HepG2 (cell line): ENCODE measurements around the gene MTHFR. TPM values are rescaled to one million over a fixed set of nuclear protein-coding genes. Genes with fewer than 3 reads are reported as not detected.
A peak's percentile ranks its signal among the peaks of the same experiment; 100 is the strongest.

Experiments
- ATAC-seq: fragments of 200-7000 bp; cut with Tn5 transposase; 3 replicates; pipeline ENCODE4 v1.9.1; 2020; ENCODE audit warnings: mild to moderate bottlenecking, moderate library complexity
- BruUV-seq: library from RNA; stranded (reverse); fragments of 400-500 nt; replicated peaks from 2 replicates; lab custom pipeline; 2021; lab: Mats Ljungman, UMichigan
- CTCF ChIA-PET: fragments of 300-600 bp; formaldehyde crosslinking; extraction: SDS; loops from one replicate; lab custom pipeline; 2021; ENCODE audit warnings: low total read pairs, inconsistent platforms, low intra/inter-chr PET ratio; lab: Yijun Ruan, JAX
- POLR2A ChIA-PET: fragments of 350-600 bp; sonication (Branson Sonifier 250); formaldehyde crosslinking; loops from one replicate; lab custom pipeline; 2020; ENCODE audit warnings: antibody characterized with exemption, inconsistent platforms; lab: Yijun Ruan, JAX
- DNase-seq: peaks from one replicate; pipeline ENCODE4 v3.0.0-alpha.2; 2015; ENCODE audit warnings: low spot score
- FAIRE-seq: peaks from 3 replicates; lab custom pipeline; 2011; peaks lifted over from hg19 to GRCh38; lab: Jason Lieb, UNC
- H2AFZ ChIP-seq: one replicate; pipeline ENCODE4 v1.6.1; 2011; ENCODE audit warnings: low read length, inconsistent platforms
- H3K27ac ChIP-seq: fragments of 300-600 bp; 3 replicates; pipeline ENCODE4 v1.8.0; 2011; ENCODE audit warnings: mixed run types, mild to moderate bottlenecking, mixed read lengths, low read length, inconsistent platforms; ENCODE audit not compliant: insufficient read depth; ENCODE audit errors: extremely low read length
- H3K27me3 ChIP-seq, 2 experiments: fragments of 200-600 bp in 1 of 2; 2 replicates in 1 of 2; 3 replicates in 1 of 2; pipeline versions ENCODE4 v1.6.0 to v1.8.0; 2011; ENCODE audit warnings: low read length in 2 of 2, mild to moderate bottlenecking in 2 of 2, moderate library complexity in 2 of 2, inconsistent platforms in 1 of 2; ENCODE audit not compliant: insufficient read depth in 2 of 2, control insufficient read depth in 1 of 2
- H3K36me3 ChIP-seq, 2 experiments: fragments of 200-600 bp in 1 of 2; replicated peaks in 1 of 2; 2 replicates in 1 of 2; 3 replicates in 1 of 2; pipeline versions ENCODE4 v1.5.1 to v1.8.0; 2011; ENCODE audit warnings: low read length in 2 of 2, inconsistent platforms in 1 of 2; ENCODE audit not compliant: insufficient read depth in 2 of 2, control insufficient read depth in 1 of 2
- H3K4me1 ChIP-seq: 2 replicates; pipeline ENCODE4 v1.5.1; 2012; ENCODE audit warnings: low read length, inconsistent platforms; ENCODE audit not compliant: insufficient read depth
- H3K4me2 ChIP-seq: 2 replicates; pipeline ENCODE4 v1.6.0; 2011; ENCODE audit warnings: low read depth, low read length, inconsistent platforms
- H3K4me3 ChIP-seq, 3 experiments: fragments of 200-600 bp in 1 of 3; sonication (generic), shearing (Covaris generic) in 1 of 3; replicated peaks in 1 of 3; 2 replicates each; pipeline ENCODE4 v1.5.1; 2011 to 2016; ENCODE audit warnings: low read length in 3 of 3, inconsistent platforms in 2 of 3, low read depth in 2 of 3, mild to moderate bottlenecking in 2 of 3, control low read depth in 1 of 3, mixed read lengths in 1 of 3; ENCODE audit not compliant: insufficient read depth in 1 of 3
- H3K79me2 ChIP-seq: one replicate; pipeline ENCODE4 v1.6.1; 2011; ENCODE audit warnings: low read length, inconsistent platforms; ENCODE audit not compliant: insufficient read depth
- H3K9ac ChIP-seq: 2 replicates; pipeline ENCODE4 v1.6.0; 2011; ENCODE audit warnings: mild to moderate bottlenecking, low read depth, low read length, inconsistent platforms; ENCODE audit not compliant: insufficient read depth
- H3K9me3 ChIP-seq: 2 replicates; pipeline ENCODE4 v1.5.1; 2012; ENCODE audit warnings: mild to moderate bottlenecking, low read length
- H4K20me1 ChIP-seq: 2 replicates; pipeline ENCODE4 v1.6.0; 2011; ENCODE audit warnings: inconsistent platforms, mild to moderate bottlenecking, low read length, moderate library complexity; ENCODE audit not compliant: insufficient read depth
- GTF3A ChIP-seq: sonication (generic); formaldehyde crosslinking; conservative IDR thresholded peaks from 2 replicates; pipeline ENCODE4 v1.4.0; 2020; ENCODE audit warnings: mild to moderate bottlenecking, missing genetic modification reagents
- KDM3A ChIP-seq: IDR thresholded peaks from 2 replicates; pipeline ENCODE4 v1.6.1; 2018; ENCODE audit warnings: low read depth, missing compliant biosample characterization
- KLF6 ChIP-seq: IDR thresholded peaks from 2 replicates; pipeline ENCODE4 v1.8.0; 2016; ENCODE audit warnings: missing biosample characterization, missing genetic modification reagents
- MYC ChIP-seq: sonication (generic); formaldehyde crosslinking; IDR thresholded peaks from 2 replicates; pipeline ENCODE4 v1.9.0; 2021; ENCODE audit warnings: missing genetic modification reagents, borderline replicate concordance
- ONECUT2 ChIP-seq: sonication (generic); formaldehyde crosslinking; IDR thresholded peaks from 2 replicates; pipeline ENCODE4 v1.4.0; 2020; ENCODE audit warnings: missing genetic modification reagents
- THYN1 ChIP-seq: sonication (generic); formaldehyde crosslinking; IDR thresholded peaks from 2 replicates; pipeline ENCODE4 v1.8.1; 2023; ENCODE audit warnings: low read depth, mild to moderate bottlenecking, moderate library complexity, missing genetic modification reagents, borderline replicate concordance
- TSC22D2 ChIP-seq: sonication (generic); formaldehyde crosslinking; IDR thresholded peaks from 2 replicates; pipeline ENCODE4 v1.5.1; 2020; ENCODE audit warnings: missing genetic modification reagents, mild to moderate bottlenecking, borderline replicate concordance
- XBP1 ChIP-seq: sonication (generic); formaldehyde crosslinking; IDR thresholded peaks from 2 replicates; pipeline ENCODE4 v1.5.0; 2020; ENCODE audit warnings: missing genetic modification reagents
- ZNF550 ChIP-seq: sonication (generic); formaldehyde crosslinking; IDR thresholded peaks from 2 replicates; pipeline ENCODE4 v1.4.0; 2020; ENCODE audit warnings: mild to moderate bottlenecking, missing genetic modification reagents, borderline replicate concordance
- ZNF629 ChIP-seq: sonication (generic); formaldehyde crosslinking; conservative IDR thresholded peaks from 2 replicates; pipeline ENCODE4 v1.5.0; 2020; ENCODE audit warnings: missing genetic modification reagents
- WGBS: methylation state at CpG from one replicate; pipeline ENCODE4 v1.1.6; 2017; ENCODE audit warnings: low lambda C conversion rate; 5-methylcytosine and 5-hydroxymethylcytosine counted together
- in situ Hi-C: cut with HindIII; loops from 2 replicates; pipeline ENCODE4 v1.10.0; 2017; ENCODE audit warnings: low pct_unique_long_range_greater_than_20kb; ENCODE audit not compliant: extremely low pct_ligation_motif_present
- intact Hi-C: fragments of 100-400 bp; cut with micrococcal nuclease; formaldehyde crosslinking; loops from one replicate; pipeline ENCODE4 v1.10.0; 2022; ENCODE audit not compliant: unreplicated experiment
- polyA plus RNA-seq, 8 experiments: library from polyadenylated mRNA; depleted of rRNA in 3 of 8; stranded (reverse) in 7 of 8; unstranded in 1 of 8; fragments of >200 nt; fragmentation: Illumina TruSeq in 4 of 8; extraction: Trizol in 4 of 8; gene quantifications; 2 replicates each; pipeline versions ENCODE4 v1.2.1 to v1.2.3, GENCODE V29; 2011 to 2016; ENCODE audit warnings: low read depth in 4 of 8, missing spikeins in 1 of 8, mixed read lengths in 1 of 8; ENCODE audit not compliant: insufficient read depth in 1 of 8
- total RNA-seq, 5 experiments: library from RNA; depleted of rRNA; stranded (reverse); fragments of >200 nt; fragmentation: Illumina TruSeq; extraction: Trizol; gene quantifications; 2 replicates each; pipeline ENCODE4 v1.2.3, GENCODE V29; 2016; ENCODE audit warnings: low read depth in 1 of 5
- TF ChIP-seq, protein P1 (sequence below): sonication (generic); formaldehyde crosslinking; IDR thresholded peaks from 2 replicates; pipeline ENCODE4 v1.4.0; 2020; ENCODE audit warnings: mild to moderate bottlenecking, missing genetic modification reagents
- TF ChIP-seq, protein P2 (sequence below): sonication (generic); formaldehyde crosslinking; IDR thresholded peaks from 2 replicates; pipeline ENCODE4 v1.4.0; 2020; ENCODE audit warnings: missing genetic modification reagents, borderline replicate concordance
- TF ChIP-seq, protein P3 (sequence below): IDR thresholded peaks from 2 replicates; pipeline ENCODE4 v1.4.0; 2020; ENCODE audit warnings: mild to moderate bottlenecking, missing genetic modification reagents

Gene MTHFR
- total and polyA plus RNA-seq, 2 of the 13 experiments (the other 11 are each of a cell fraction or from before 2014, with no cell fraction given): 3.8 to 8.2 TPM

DNA sequence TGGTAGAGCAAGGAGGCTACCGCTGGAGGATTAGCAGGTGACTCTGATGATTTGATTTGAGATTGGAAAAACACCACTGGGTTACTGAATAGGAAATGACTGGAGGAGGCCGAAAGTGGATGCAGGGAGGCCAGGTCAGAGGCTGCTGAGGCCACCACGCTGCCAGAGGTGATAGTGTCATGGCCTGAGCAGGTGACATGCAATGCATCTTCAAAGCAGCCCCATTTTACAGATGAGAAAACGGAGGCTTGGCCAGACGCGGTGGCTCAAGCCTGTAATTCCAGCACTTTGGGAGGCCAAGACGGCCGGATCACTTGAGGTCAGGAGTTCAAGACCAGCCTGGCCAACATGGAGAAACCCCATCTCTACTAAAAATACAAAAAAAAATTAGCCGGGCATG is 31.0 kb downstream of the MTHFR start:
- intact Hi-C loops: no loop called here
- Histone ChIP-seq H3K79me2 (no peaks in the 10 kb centered on the region), H3K4me1 (peaks cover 17% of the 10 kb centered on the region), H2AFZ (no peak overlapping the region), H3K9ac (no peak overlapping the region), H3K4me3 (no peak overlapping the region), H3K27me3 (peaks cover 4 to 6% of the 10 kb centered on the region in 2 experiments; a peak in 3 of 5 replicates), H3K27ac (no peak overlapping the region), H3K36me3 (no peaks in the 10 kb centered on the region), H4K20me1 (no peaks in the 10 kb centered on the region), H3K4me2 (no peak overlapping the region), H3K9me3 (no peaks in the 10 kb centered on the region)
- BruUV-seq: no TSS peak
- in situ Hi-C loops: no loop called here
- TF ChIP-seq ZNF629 (CRISPR knock-in tag): peak; percentile 58
- TF ChIP-seq MYC: no peak
- TF ChIP-seq ZNF550: no peak
- TF ChIP-seq TSC22D2 (CRISPR knock-in tag): no peak
- CTCF ChIA-PET: no interaction called here
- DNase-seq: no peak
- POLR2A ChIA-PET: no interaction called here
- no peak for ATAC-seq
- FAIRE-seq: no peak
- 55% methylated on average over 9 of the region's 9 CpGs for WGBS

DNA sequence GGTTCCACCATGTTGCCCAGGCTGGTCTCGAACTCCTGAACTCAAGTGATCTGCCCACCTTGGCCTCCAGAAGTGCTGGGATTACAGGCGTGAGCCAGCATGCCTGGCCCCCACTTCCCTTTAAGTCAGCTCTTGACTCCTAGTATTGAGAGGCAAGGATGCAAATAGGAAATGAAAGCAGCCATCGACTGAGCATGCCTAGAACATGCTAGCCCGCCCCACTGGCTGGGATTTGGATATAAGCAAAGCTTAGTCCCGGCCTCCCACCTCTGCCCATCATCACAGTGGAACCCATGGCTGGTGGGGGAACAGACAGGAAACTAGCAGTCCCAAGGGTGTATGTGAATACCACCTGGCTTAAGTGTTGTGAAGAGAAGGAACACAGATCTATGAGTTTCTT is 33.3 kb downstream of the MTHFR start:
- no TSS peak for BruUV-seq
- ATAC-seq (no peak), DNase-seq (no peak), FAIRE-seq (no peak)
- Histone ChIP-seq H3K36me3 (no peaks in the 10 kb centered on the region), H3K27ac (no peak overlapping the region), H2AFZ (no peak overlapping the region), H3K27me3 (peaks cover 6 to 18% of the 10 kb centered on the region in 2 experiments; a peak in 3 of 5 replicates), H3K4me1 (peaks cover 12% of the 10 kb centered on the region), H3K79me2 (no peaks in the 10 kb centered on the region), H3K4me3 (no peak overlapping the region), H3K4me2 (no peak overlapping the region), H3K9me3 (no peaks in the 10 kb centered on the region), H3K9ac (no peak overlapping the region), H4K20me1 (no peaks in the 10 kb centered on the region)
- ChIA-PET CTCF (no interaction called here), POLR2A (no interaction called here)
- intact Hi-C loops: no loop called here
- WGBS: 26% methylated on average over 5 of the region's 5 CpGs
- in situ Hi-C loops: no loop called here
- TF ChIP-seq, protein P1, sequence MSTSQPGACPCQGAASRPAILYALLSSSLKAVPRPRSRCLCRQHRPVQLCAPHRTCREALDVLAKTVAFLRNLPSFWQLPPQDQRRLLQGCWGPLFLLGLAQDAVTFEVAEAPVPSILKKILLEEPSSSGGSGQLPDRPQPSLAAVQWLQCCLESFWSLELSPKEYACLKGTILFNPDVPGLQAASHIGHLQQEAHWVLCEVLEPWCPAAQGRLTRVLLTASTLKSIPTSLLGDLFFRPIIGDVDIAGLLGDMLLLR (CRISPR knock-in tag): no peak
- TF ChIP-seq GTF3A (CRISPR knock-in tag): no peak
- no peak for TF ChIP-seq KDM3A
- TF ChIP-seq KLF6 (CRISPR knock-in tag): no peak
- TF ChIP-seq, protein P2, sequence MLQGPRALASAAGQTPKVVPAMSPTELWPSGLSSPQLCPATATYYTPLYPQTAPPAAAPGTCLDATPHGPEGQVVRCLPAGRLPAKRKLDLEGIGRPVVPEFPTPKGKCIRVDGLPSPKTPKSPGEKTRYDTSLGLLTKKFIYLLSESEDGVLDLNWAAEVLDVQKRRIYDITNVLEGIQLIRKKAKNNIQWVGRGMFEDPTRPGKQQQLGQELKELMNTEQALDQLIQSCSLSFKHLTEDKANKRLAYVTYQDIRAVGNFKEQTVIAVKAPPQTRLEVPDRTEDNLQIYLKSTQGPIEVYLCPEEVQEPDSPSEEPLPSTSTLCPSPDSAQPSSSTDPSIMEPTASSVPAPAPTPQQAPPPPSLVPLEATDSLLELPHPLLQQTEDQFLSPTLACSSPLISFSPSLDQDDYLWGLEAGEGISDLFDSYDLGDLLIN (CRISPR knock-in tag): no peak
- no peak for TF ChIP-seq ONECUT2
- TF ChIP-seq THYN1 (CRISPR knock-in tag): no peak
- TF ChIP-seq, protein P3, sequence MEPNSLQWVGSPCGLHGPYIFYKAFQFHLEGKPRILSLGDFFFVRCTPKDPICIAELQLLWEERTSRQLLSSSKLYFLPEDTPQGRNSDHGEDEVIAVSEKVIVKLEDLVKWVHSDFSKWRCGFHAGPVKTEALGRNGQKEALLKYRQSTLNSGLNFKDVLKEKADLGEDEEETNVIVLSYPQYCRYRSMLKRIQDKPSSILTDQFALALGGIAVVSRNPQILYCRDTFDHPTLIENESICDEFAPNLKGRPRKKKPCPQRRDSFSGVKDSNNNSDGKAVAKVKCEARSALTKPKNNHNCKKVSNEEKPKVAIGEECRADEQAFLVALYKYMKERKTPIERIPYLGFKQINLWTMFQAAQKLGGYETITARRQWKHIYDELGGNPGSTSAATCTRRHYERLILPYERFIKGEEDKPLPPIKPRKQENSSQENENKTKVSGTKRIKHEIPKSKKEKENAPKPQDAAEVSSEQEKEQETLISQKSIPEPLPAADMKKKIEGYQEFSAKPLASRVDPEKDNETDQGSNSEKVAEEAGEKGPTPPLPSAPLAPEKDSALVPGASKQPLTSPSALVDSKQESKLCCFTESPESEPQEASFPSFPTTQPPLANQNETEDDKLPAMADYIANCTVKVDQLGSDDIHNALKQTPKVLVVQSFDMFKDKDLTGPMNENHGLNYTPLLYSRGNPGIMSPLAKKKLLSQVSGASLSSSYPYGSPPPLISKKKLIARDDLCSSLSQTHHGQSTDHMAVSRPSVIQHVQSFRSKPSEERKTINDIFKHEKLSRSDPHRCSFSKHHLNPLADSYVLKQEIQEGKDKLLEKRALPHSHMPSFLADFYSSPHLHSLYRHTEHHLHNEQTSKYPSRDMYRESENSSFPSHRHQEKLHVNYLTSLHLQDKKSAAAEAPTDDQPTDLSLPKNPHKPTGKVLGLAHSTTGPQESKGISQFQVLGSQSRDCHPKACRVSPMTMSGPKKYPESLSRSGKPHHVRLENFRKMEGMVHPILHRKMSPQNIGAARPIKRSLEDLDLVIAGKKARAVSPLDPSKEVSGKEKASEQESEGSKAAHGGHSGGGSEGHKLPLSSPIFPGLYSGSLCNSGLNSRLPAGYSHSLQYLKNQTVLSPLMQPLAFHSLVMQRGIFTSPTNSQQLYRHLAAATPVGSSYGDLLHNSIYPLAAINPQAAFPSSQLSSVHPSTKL (CRISPR knock-in tag): no peak
- no peak for TF ChIP-seq XBP1
